ENCODE data around the gene PTPN2.
"Not testable (repeated sequence)": the region's sequence is repeated elsewhere in the genome, so short reads cannot be mapped to it uniquely, and the experiment has no call there.

PTPN2 gene

DNA sequence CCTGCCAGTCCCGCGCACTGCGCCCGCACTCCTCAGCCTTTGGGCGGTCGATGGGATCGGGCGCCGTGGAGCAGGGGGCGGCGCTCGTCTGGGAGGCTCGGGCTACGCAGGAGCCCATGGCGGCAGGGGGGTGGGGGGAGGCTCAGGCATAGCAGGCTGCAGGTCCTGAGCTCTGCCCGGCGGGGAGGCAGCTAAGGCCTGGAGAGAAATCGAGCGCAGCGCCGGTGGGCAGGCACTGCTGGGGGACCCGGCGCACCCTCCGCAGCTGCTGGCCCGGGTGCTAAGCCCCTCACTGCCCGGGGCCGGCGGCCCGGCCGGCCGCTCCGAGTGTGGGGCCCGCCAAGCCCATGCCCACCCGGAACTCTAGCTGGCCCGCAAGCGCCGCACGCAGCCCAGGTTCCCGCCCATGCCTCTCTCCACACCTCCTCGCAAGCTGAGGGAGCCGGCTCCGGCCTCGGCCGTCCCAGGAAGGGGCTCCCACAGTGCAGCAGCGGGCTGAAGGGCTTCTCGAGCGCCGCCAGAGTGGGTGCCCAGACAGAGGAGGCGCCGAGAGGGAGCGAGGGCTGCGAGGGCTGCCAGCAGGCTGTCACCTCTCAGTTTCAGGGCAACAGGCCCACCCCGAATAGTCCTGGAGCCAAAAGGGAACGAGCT, 107.1 kb downstream of the PTPN2 start:
- FAIRE-seq (no peak), DNase-seq (ENCODE audit: insufficient read length) (no peak)
- TF ChIP-seq POLR2A (IDR thresholded peaks at IDR 0.05; ENCODE audit: low read depth, low read length) = no peak
- TF ChIP-seq TAF1 (IDR thresholded peaks at IDR 0.05; ENCODE audit: borderline replicate concordance, low read depth, low read length) = no peak
- no peak for TF ChIP-seq POLR2AphosphoS5 (IDR thresholded peaks at IDR 0.05; ENCODE audit: low read depth, low read length)

DNA sequence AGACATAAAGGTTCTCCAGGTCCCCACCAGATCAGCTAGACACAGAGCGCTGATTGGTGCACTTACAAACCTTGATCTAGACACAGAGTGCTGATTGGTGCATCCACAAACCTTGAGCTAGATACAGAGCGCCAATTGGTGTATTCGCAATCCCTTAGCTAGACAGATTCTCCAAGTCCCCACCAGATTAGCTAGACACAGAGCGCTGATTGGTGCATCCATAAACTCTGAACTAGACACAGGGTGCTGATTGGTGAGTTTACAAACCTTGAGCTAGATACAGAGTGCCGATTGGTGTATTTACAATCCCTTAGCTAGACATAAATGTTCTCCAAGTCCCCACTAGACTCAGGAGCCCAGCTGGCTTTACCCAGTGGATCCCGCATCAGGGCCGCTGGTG, 107.6 kb downstream of the PTPN2 start:
- not testable (repeated sequence) for FAIRE-seq

DNA sequence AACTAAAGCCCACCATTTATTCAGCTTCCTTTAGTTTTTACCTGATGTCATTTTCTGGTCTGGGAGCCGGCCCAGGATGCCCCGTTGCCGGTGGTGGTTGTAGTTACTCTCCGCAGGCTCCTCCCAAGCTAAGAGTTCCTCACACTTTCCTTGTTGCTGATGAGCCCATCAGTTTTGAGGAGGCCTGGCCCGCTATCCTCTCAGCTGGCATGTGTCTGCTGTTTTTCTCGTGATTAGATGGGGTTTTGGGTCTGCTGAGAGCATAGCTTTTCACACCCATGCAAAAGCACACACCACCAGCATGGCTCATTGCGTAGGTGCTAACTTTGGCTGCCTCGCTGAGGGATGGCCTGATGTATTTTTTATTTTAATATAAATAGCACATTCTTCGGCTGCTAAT, 109.1 kb downstream of the PTPN2 start:
- FAIRE-seq (no peak), DNase-seq (ENCODE audit: insufficient read length) (no peak)
- TF ChIP-seq POLR2A (IDR thresholded peaks at IDR 0.05; ENCODE audit: low read depth, low read length) (no peak), POLR2AphosphoS5 (IDR thresholded peaks at IDR 0.05; ENCODE audit: low read depth, low read length) (no peak)

More for the DNA sequence above, 107.6 kb downstream of the PTPN2 start:
- DNase-seq (ENCODE audit: insufficient read length) = not testable (repeated sequence)

DNA sequence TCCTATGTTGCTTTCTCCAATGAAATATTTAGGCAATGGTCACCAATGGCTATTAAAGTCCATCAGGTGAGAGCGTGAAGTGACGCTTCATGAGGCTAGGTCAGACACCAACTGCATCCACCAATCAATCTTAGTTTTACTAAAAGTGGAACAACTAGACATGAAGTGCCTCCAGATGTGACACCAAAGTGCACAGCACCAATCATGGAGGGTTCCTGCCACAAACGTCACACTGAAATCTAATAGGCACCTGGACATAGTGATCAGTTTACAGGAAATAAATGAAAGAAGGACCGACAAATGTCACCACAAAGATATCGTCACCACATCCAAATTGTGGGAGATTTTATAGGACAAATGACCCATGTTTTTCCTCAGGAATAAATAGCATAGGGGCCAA, 110.7 kb downstream of the PTPN2 start:
- TF ChIP-seq POLR2A (IDR thresholded peaks at IDR 0.05; ENCODE audit: low read depth, low read length) (no peak), POLR2AphosphoS5 (IDR thresholded peaks at IDR 0.05; ENCODE audit: low read depth, low read length) (no peak), TAF1 (IDR thresholded peaks at IDR 0.05; ENCODE audit: borderline replicate concordance, low read depth, low read length) (no peak)
- DNase-seq (ENCODE audit: insufficient read length) (no peak), FAIRE-seq (no peak)

DNA sequence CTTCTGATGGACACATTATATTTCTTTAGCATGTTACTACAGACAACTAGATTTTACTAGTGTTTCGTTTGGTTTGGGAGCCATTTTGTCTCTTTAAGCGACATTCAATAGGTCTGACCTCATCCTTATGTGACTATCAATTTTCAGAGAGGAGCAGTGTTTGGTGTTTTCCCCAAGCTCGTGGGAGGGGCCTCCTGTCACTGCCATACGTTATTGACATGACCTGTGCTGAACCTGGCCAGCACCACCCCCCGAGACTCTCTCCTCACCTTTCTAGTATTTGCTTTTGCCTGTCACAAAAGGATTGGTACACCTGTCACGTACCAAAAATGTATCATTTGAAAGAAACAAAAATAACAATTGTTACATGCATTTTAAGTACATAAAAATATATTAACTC, 111.9 kb downstream of the PTPN2 start:
- TF ChIP-seq POLR2A (IDR thresholded peaks at IDR 0.05; ENCODE audit: low read depth, low read length) (no peak), POLR2AphosphoS5 (IDR thresholded peaks at IDR 0.05; ENCODE audit: low read depth, low read length) (no peak), TAF1 (IDR thresholded peaks at IDR 0.05; ENCODE audit: borderline replicate concordance, low read depth, low read length) (no peak)
- no peak for DNase-seq (ENCODE audit: insufficient read length)
- FAIRE-seq = no peak

DNA sequence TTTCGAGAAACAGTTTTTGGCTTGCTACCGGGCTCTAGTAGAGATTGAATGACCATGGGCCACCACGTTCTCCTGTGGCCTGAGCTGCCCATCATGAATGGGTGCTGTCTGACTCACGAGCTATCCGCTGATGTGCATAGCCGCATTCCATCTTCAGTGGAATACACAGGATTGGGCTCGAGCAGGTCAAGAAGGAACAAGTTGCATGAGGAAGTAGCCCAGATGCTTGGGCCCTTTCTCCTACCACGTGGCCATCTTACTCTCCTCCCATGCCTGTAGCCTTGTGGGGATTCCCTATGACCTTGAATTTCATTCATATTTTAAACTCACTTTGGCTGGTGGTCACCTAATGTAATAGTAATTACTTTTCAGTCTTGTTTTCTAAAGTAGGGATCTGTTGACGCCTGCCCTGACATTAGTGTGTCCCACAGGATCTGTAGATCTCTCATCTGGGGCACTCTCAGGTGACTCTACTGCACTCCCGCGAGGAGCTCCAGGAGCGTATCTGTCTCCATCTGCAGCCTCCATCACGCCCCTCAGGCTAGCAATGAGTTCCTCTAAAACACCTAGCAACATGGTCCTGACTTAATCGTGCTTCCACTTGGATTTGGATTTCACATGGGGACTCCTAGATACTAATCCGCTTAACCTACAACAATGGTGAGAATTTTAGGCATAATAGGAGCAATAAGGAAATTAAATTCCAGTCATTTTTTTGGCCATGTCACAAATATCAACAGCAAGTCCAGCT, 113.4 kb downstream of the PTPN2 start:
- no peak for TF ChIP-seq POLR2AphosphoS5 (IDR thresholded peaks at IDR 0.05; ENCODE audit: low read depth, low read length)
- no peak for TF ChIP-seq POLR2A (IDR thresholded peaks at IDR 0.05; ENCODE audit: low read depth, low read length)
- no peak for TF ChIP-seq TAF1 (IDR thresholded peaks at IDR 0.05; ENCODE audit: borderline replicate concordance, low read depth, low read length)
- FAIRE-seq (no peak), DNase-seq (ENCODE audit: insufficient read length) (no peak)

DNA sequence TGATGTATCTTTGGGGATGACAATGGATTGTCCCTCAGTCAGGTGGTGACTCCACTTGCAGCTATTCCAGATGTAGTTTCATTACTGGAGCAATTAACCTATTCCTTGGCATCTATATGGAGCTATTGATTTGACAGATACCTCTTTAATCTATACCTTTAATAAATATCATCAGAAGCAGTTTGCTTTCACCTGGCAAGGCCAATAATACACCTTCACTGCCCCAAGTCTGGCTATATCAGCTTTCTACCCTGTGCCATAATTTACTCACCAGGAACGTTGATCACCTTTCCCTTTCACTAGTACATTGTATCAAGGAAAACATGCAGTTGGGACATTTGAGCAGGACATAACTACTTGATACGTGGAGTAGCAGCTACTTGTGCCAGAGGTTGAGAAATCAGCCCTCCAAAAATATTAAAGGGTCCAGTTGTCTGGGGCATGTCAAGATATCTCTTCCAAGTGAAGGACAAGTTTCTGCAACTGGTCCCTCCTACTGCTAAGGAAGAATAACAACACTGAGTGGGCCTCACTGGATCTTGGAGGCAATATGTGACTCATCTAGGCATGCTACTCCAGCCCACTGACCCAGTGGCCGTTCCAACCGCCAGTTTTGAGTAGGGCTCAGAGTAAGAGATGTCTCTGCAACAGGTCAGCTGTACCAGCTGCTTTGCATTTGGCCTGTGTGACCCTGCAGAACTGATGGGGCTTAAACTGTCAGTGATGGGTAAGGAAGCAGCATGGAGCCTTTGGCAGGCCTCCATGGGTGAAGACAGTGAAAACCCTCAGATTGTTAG, 114.2 kb downstream of the PTPN2 start:
- DNase-seq (ENCODE audit: insufficient read length) = no peak
- no peak for FAIRE-seq
- TF ChIP-seq POLR2AphosphoS5 (IDR thresholded peaks at IDR 0.05; ENCODE audit: low read depth, low read length) = no peak
- no peak for TF ChIP-seq TAF1 (IDR thresholded peaks at IDR 0.05; ENCODE audit: borderline replicate concordance, low read depth, low read length)
- TF ChIP-seq POLR2A (IDR thresholded peaks at IDR 0.05; ENCODE audit: low read depth, low read length) = no peak

DNA sequence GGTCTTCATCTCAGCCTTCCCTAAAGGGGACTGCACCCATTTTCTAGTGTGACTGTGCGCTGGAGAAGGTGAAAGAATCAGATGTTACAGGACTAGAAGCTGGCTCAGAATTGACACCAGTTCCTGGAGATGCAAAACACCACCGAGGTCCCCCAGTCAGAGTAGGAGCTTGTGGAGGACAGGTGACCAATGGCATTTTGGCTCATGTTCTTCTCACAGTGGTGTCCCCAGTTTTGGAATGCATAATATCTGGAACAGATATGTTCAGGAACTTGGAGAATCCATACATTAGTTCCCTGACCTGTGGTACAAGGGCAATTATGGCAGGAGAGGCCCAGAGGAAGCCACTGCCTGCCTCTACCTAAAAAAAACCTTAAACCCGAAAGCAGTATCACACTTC, 114.9 kb downstream of the PTPN2 start:
- no peak for DNase-seq (ENCODE audit: insufficient read length)
- TF ChIP-seq POLR2A (IDR thresholded peaks at IDR 0.05; ENCODE audit: low read depth, low read length) (no peak), TAF1 (IDR thresholded peaks at IDR 0.05; ENCODE audit: borderline replicate concordance, low read depth, low read length) (no peak), POLR2AphosphoS5 (IDR thresholded peaks at IDR 0.05; ENCODE audit: low read depth, low read length) (no peak)
- FAIRE-seq = no peak

DNA sequence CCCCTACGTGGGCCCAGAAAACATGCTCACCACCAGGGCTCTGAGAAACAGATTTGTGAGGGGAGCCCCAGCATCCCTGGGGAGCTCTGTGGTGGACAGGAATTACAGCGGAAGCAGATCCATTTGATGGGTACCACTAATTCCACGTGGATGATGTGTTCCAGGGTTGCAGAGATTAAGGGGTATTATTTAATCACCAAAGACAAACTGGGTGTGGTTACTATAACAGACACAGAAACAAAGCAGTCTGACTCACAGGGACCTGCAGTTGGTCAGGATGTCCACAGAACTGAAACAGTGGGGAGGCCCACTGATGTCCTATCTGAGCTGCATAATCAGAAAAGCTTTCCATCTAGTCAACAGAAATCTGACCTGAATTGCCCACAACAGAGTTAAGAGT, 115.4 kb downstream of the PTPN2 start:
- TF ChIP-seq POLR2A (IDR thresholded peaks at IDR 0.05; ENCODE audit: low read depth, low read length) = no peak
- no peak for TF ChIP-seq TAF1 (IDR thresholded peaks at IDR 0.05; ENCODE audit: borderline replicate concordance, low read depth, low read length)
- TF ChIP-seq POLR2AphosphoS5 (IDR thresholded peaks at IDR 0.05; ENCODE audit: low read depth, low read length) = no peak
- FAIRE-seq = no peak
- no peak for DNase-seq (ENCODE audit: insufficient read length)

DNA sequence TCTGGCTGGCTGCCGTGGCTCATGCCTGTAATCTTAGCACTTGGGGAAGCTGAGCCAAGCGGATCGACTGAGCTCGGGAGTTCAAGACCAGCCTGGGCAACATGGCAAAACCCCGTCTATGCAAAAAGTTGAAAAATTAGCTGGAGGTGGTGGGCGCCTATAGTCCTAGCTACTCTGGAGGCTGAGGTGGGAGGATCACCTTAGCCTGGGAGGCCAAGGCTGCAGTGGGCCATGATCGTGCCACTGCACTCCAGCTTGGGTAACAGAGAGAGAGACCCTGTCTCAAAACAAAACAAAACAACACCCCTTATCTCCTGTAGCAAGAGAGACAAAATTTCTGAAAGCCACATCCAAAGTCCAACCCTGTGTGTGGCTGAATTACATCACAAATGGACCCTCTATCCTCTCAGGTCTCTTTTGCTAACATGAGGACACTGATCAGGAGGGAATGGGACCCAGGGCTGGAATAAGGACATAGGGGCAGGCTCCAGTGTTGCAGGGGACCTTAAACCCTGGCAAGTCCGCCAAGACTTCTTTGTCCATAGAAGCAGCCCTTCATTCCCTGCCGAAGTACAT, 116.4 kb downstream of the PTPN2 start:
- FAIRE-seq = no peak
- no peak for TF ChIP-seq TAF1 (IDR thresholded peaks at IDR 0.05; ENCODE audit: borderline replicate concordance, low read depth, low read length)
- no peak for TF ChIP-seq POLR2A (IDR thresholded peaks at IDR 0.05; ENCODE audit: low read depth, low read length)
- no peak for TF ChIP-seq POLR2AphosphoS5 (IDR thresholded peaks at IDR 0.05; ENCODE audit: low read depth, low read length)
- no peak for DNase-seq (ENCODE audit: insufficient read length)

DNA sequence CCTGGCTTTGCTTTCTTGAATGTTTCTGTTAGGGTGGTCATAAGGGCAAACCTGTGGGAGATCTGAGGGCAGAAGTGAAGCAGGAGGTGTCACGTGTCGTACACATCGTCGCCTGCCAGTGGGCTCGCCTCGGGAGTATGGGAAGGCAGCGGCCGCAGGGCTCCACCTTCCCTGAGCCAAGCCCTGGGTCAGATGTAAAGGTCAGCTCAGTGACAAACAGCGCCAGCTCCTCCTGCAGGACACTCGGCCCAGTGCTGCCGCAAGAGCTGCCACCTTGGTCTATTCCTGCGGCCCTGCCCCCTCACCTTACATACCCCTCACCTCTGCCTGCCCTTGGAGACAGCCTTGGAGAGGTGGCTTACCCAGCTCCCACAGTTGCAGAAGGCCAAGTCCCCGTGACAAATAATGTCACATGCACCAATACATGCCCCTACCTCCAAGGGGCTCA, 117.0 kb downstream of the PTPN2 start:
- DNase-seq (ENCODE audit: insufficient read length) (no peak), FAIRE-seq (no peak)
- no peak for TF ChIP-seq TAF1 (IDR thresholded peaks at IDR 0.05; ENCODE audit: borderline replicate concordance, low read depth, low read length)
- TF ChIP-seq POLR2AphosphoS5 (IDR thresholded peaks at IDR 0.05; ENCODE audit: low read depth, low read length) = no peak
- TF ChIP-seq POLR2A (IDR thresholded peaks at IDR 0.05; ENCODE audit: low read depth, low read length) = no peak

Data from GM12892 (cell line).